T47D (cell line): Measurements from ENCODE around the gene CALHM1.

Experiments used
- DNase-seq, 2 experiments: peaks; one replicate each; pipeline versions ENCODE4 v3.0.0 to v3.0.0-alpha.2; 2011 to 2012; ENCODE audit warnings: low read depth in 1 of 2, low spot score in 1 of 2
- JUND ChIP-seq: IDR thresholded peaks from 2 replicates; pipeline ENCODE4 v1.6.1; 2012; ENCODE audit warnings: low read depth
- in situ Hi-C: cut with HindIII; loops from 2 replicates; pipeline ENCODE4 v1.10.0; 2016; ENCODE audit warnings: low sequenced_read_pairs, low pct_unique_long_range_greater_than_20kb

The CALHM1 gene

GRCh38 chr10:103476046-103476768 lies 17.5 kb upstream of the CALHM1 start:
- TF ChIP-seq JUND: no peak
- in situ Hi-C loops: no loop called here
- DNase-seq: no peak

- in situ Hi-C loops: no loop called here
- TF ChIP-seq JUND: no peak
- no peak for DNase-seq
Measured at GRCh38 chr10:103475437-103475836, 16.7 kb upstream of the CALHM1 start.

GRCh38 chr10:103474077-103474476 lies 15.4 kb upstream of the CALHM1 start:
- DNase-seq: no peak
- no peak for TF ChIP-seq JUND
- in situ Hi-C loops: no loop called here

GRCh38 chr10:103473261-103473671 lies 14.6 kb upstream of the CALHM1 start:
- in situ Hi-C loops: no loop called here
- DNase-seq: no peak
- TF ChIP-seq JUND: no peak

GRCh38 chr10:103472005-103472404 lies 13.3 kb upstream of the CALHM1 start:
- TF ChIP-seq JUND: no peak
- DNase-seq: no peak
- in situ Hi-C loops: no loop called here

- no peak for DNase-seq
- no peak for TF ChIP-seq JUND
- in situ Hi-C loops: no loop called here
Measured at GRCh38 chr10:103470761-103471653, 12.3 kb upstream of the CALHM1 start.

GRCh38 chr10:103469201-103469600 lies 10.5 kb upstream of the CALHM1 start:
- TF ChIP-seq JUND: no peak
- DNase-seq: no peak
- in situ Hi-C loops: no loop called here

GRCh38 chr10:103467406-103467805 lies 8.7 kb upstream of the CALHM1 start:
- no peak for DNase-seq
- no peak for TF ChIP-seq JUND
- in situ Hi-C loops: no loop called here

GRCh38 chr10:103466734-103467133 lies 8.0 kb upstream of the CALHM1 start:
- DNase-seq: no peak
- TF ChIP-seq JUND: no peak
- in situ Hi-C loops: no loop called here

GRCh38 chr10:103465411-103466179 lies 6.9 kb upstream of the CALHM1 start:
- in situ Hi-C loops: no loop called here
- TF ChIP-seq JUND: no peak
- no peak for DNase-seq

GRCh38 chr10:103463499-103463898 lies 4.8 kb upstream of the CALHM1 start:
- no peak for DNase-seq
- in situ Hi-C loops: no loop called here
- no peak for TF ChIP-seq JUND

- TF ChIP-seq JUND: no peak
- in situ Hi-C loops: no loop called here
- DNase-seq: no peak
Measured at GRCh38 chr10:103459615-103460014, 915 bp upstream of the CALHM1 start.
